H9 (cell line): ENCODE data around the gene BRSK1. TPM values are rescaled to one million over a fixed set of nuclear protein-coding genes. Genes with fewer than 3 reads are reported as not detected.

Experiments
- DNase-seq: peaks from one replicate; pipeline ENCODE4 v3.0.0-alpha.2; 2017
- H2AFZ ChIP-seq: one replicate; pipeline ENCODE4 v1.6.1; 2013; ENCODE audit warnings: mild to moderate bottlenecking, low read length, control low read depth, moderate library complexity
- H2AK5ac ChIP-seq: 2 replicates; pipeline ENCODE4 v1.6.1; 2013; ENCODE audit warnings: low read length, control low read depth, mixed read lengths; ENCODE audit not compliant: insufficient read length
- H2BK120ac ChIP-seq: one replicate; pipeline ENCODE4 v1.6.1; 2013; ENCODE audit warnings: low read depth, mild to moderate bottlenecking, low read length, control low read depth, inconsistent platforms; ENCODE audit not compliant: poor library complexity, severe bottlenecking
- H2BK12ac ChIP-seq: 2 replicates; pipeline ENCODE4 v1.6.1; 2013; ENCODE audit warnings: low read length, control low read depth, mixed read lengths, low read depth; ENCODE audit not compliant: insufficient read length
- H2BK15ac ChIP-seq: 2 replicates; pipeline ENCODE4 v1.6.1; 2013; ENCODE audit warnings: low read depth, low read length, control low read depth
- H2BK20ac ChIP-seq: one replicate; pipeline ENCODE4 v1.6.1; 2013; ENCODE audit warnings: low read depth, mild to moderate bottlenecking, low read length, control low read depth, inconsistent platforms; ENCODE audit not compliant: poor library complexity, severe bottlenecking
- H2BK5ac ChIP-seq: 2 replicates; pipeline ENCODE4 v1.6.1; 2013; ENCODE audit warnings: low read length, control low read depth, mixed read lengths; ENCODE audit not compliant: insufficient read length
- H3K14ac ChIP-seq: 2 replicates; pipeline ENCODE4 v1.6.1; 2013; ENCODE audit warnings: low read length, control low read depth; ENCODE audit not compliant: insufficient read depth
- H3K18ac ChIP-seq: 2 replicates; pipeline ENCODE4 v1.6.1; 2013; ENCODE audit warnings: low read depth, mild to moderate bottlenecking, mixed read lengths, low read length, control low read depth; ENCODE audit not compliant: insufficient read length
- H3K23ac ChIP-seq: 2 replicates; pipeline ENCODE4 v1.6.1; 2013; ENCODE audit warnings: low read length, control low read depth, mixed read lengths, low read depth; ENCODE audit not compliant: insufficient read length
- H3K23me2 ChIP-seq: 2 replicates; pipeline ENCODE4 v1.6.1; 2013; ENCODE audit warnings: low read depth, mild to moderate bottlenecking, mixed read lengths, low read length, control low read depth; ENCODE audit not compliant: insufficient read length, poor library complexity, severe bottlenecking
- H3K27ac ChIP-seq: 2 replicates; pipeline ENCODE4 v1.5.1; 2013; ENCODE audit warnings: low read length, control low read depth, mixed read lengths, low read depth; ENCODE audit not compliant: insufficient read length
- H3K27me3 ChIP-seq: 2 replicates; pipeline ENCODE4 v1.6.1; 2013; ENCODE audit warnings: low read length, control low read depth, inconsistent platforms; ENCODE audit not compliant: insufficient read depth
- H3K4ac ChIP-seq: 2 replicates; pipeline ENCODE4 v1.6.1; 2013; ENCODE audit warnings: low read depth, mild to moderate bottlenecking, control low read depth, inconsistent platforms, low read length, moderate library complexity
- H3K4me1 ChIP-seq: 2 replicates; pipeline ENCODE4 v1.6.1; 2013; ENCODE audit warnings: low read length, control low read depth, inconsistent platforms; ENCODE audit not compliant: insufficient read depth
- H3K4me2 ChIP-seq: 2 replicates; pipeline ENCODE4 v1.6.1; 2013; ENCODE audit warnings: low read length, control low read depth, mixed read lengths; ENCODE audit not compliant: insufficient read length, insufficient read depth
- H3K56ac ChIP-seq: 2 replicates; pipeline ENCODE4 v1.6.1; 2013; ENCODE audit warnings: low read depth, mild to moderate bottlenecking, mixed read lengths, low read length, control low read depth; ENCODE audit not compliant: insufficient read length
- H3K79me1 ChIP-seq: 2 replicates; pipeline ENCODE4 v1.6.1; 2013; ENCODE audit warnings: low read depth, mild to moderate bottlenecking, moderate library complexity, low read length, control low read depth, inconsistent platforms; ENCODE audit not compliant: insufficient read depth, poor library complexity, severe bottlenecking
- H3K79me2 ChIP-seq: 2 replicates; pipeline ENCODE4 v1.6.1; 2013; ENCODE audit warnings: low read length, control low read depth, inconsistent platforms; ENCODE audit not compliant: insufficient read depth
- H3K9ac ChIP-seq: 2 replicates; pipeline ENCODE4 v1.6.1; 2013; ENCODE audit warnings: low read length, control low read depth, mixed read lengths; ENCODE audit not compliant: insufficient read length; ENCODE audit errors: extremely low read depth
- H3K9me3 ChIP-seq: one replicate; pipeline ENCODE4 v1.6.1; 2013; ENCODE audit warnings: low read depth, low read length, inconsistent platforms; ENCODE audit not compliant: control insufficient read depth
- H3T11ph ChIP-seq: one replicate; pipeline ENCODE4 v1.6.1; 2013; ENCODE audit warnings: mild to moderate bottlenecking, low read length, control low read depth, inconsistent platforms
- H4K20me1 ChIP-seq: one replicate; pipeline ENCODE4 v1.6.1; 2013; ENCODE audit not compliant: control insufficient read depth, insufficient read length, insufficient read depth
- H4K5ac ChIP-seq: 2 replicates; pipeline ENCODE4 v1.6.1; 2013; ENCODE audit warnings: low read depth, mild to moderate bottlenecking, mixed read lengths, low read length, control low read depth; ENCODE audit not compliant: insufficient read length
- H4K8ac ChIP-seq: replicated peaks from 2 replicates; pipeline ENCODE4 v1.6.1; 2013; ENCODE audit warnings: low read length, control low read depth, mixed read lengths, low read depth; ENCODE audit not compliant: insufficient read length
- H4K91ac ChIP-seq: 2 replicates; pipeline ENCODE4 v1.6.1; 2013; ENCODE audit warnings: low read depth, mild to moderate bottlenecking, moderate library complexity, mixed read lengths, low read length, control low read depth; ENCODE audit not compliant: insufficient read length
- H3K27ac Mint-ChIP-seq, 3 experiments: 2 replicates in 2 of 3; 3 replicates in 1 of 3; pipeline ENCODE4 v1.8.0; 2020 to 2021; ENCODE audit warnings: mixed read lengths in 3 of 3, mild to moderate bottlenecking in 1 of 3, moderate library complexity in 1 of 3
- H3K27me3 Mint-ChIP-seq: 2 replicates; pipeline ENCODE4 v1.8.0; 2021; ENCODE audit warnings: low read depth, mild to moderate bottlenecking, moderate library complexity, mixed read lengths
- H3K36me3 Mint-ChIP-seq, 3 experiments: 2 replicates in 2 of 3; 3 replicates in 1 of 3; pipeline ENCODE4 v1.8.0; 2020 to 2021; ENCODE audit warnings: low read depth in 3 of 3, mixed read lengths in 3 of 3; ENCODE audit not compliant: insufficient read depth in 1 of 3
- H3K4me1 Mint-ChIP-seq, 2 experiments: 2 replicates each; pipeline ENCODE4 v1.8.0; 2020; ENCODE audit warnings: mixed read lengths in 2 of 2
- H3K4me3 Mint-ChIP-seq, 2 experiments: 2 replicates in 1 of 2; 3 replicates in 1 of 2; pipeline ENCODE4 v1.8.0; 2020 to 2021; ENCODE audit warnings: mild to moderate bottlenecking in 2 of 2, mixed read lengths in 2 of 2, moderate library complexity in 1 of 2
- H3K9me3 Mint-ChIP-seq, 2 experiments: 2 replicates in 1 of 2; 3 replicates in 1 of 2; pipeline ENCODE4 v1.8.0; 2020; ENCODE audit warnings: mild to moderate bottlenecking in 2 of 2, mixed read lengths in 2 of 2, moderate library complexity in 1 of 2
- CTCF ChIP-seq: fragments of 200-600 bp; sonication (generic); conservative IDR thresholded peaks from 3 replicates; pipeline ENCODE4 v1.8.0; 2021; ENCODE audit warnings: antibody characterized with exemption, mild to moderate bottlenecking
- WGBS: extraction: QIAGEN DNeasy Blood & Tissue Kit; methylation state at CpG from one replicate; pipeline ENCODE4 v1.1.7; 2013; ENCODE audit warnings: missing lambda C conversion rate, low lambda C conversion rate, mixed read lengths; ENCODE audit not compliant: insufficient read length; ENCODE audit errors: extremely low coverage; 5-methylcytosine and 5-hydroxymethylcytosine counted together
- total RNA-seq: library from RNA; stranded (reverse); gene quantifications from 2 replicates; pipeline ENCODE4 v1.2.1, GENCODE V29; 2021

Gene BRSK1
- total RNA-seq, 1 experiment from 2014 or later: 43.5 TPM

DNA sequence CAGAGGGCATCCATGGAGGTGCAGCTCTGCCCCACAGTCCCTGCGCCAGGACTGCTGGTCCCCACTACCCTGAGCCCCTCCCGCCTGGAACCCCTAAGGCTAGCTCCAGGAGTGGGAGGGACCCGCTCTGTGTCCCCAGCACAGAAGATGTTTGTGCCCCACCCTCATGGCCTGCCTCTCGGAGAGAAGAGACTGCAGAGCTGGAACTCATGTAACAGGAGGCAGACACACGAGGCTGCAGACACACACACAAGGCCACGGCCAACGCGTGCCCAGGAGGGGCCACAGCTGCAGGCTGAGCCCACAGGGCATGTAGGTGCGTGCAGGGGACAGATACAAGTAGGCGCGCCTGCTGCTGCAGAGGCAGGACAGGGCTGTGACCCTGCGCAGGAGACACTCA, 44.8 kb upstream of the BRSK1 start:
- Histone ChIP-seq H3K56ac (no peak overlapping the region), H4K20me1 (no peaks in the 10 kb centered on the region), H4K8ac (no peak overlapping the region), H3K27ac (no peak overlapping the region), H2AK5ac (no peak overlapping the region), H2AFZ (no peak overlapping the region), H3K23me2 (no peaks in the 10 kb centered on the region), H3T11ph (no peak overlapping the region), H2BK5ac (no peak overlapping the region), H2BK120ac (no peak overlapping the region), H3K4me1 (no peaks in the 10 kb centered on the region), H3K4me2 (no peak overlapping the region), H4K5ac (no peak overlapping the region), H3K4ac (no peak overlapping the region), H3K14ac (no peak overlapping the region), H2BK12ac (no peak overlapping the region), H3K79me2 (no peaks in the 10 kb centered on the region), H3K9ac (no peak overlapping the region), H3K23ac (no peak overlapping the region), H3K9me3 (no peaks in the 10 kb centered on the region), H3K79me1 (no peaks in the 10 kb centered on the region), H4K91ac (no peak overlapping the region), H3K27me3 (no peaks in the 10 kb centered on the region), H3K18ac (no peak overlapping the region), H2BK20ac (no peak overlapping the region), H2BK15ac (no peak overlapping the region)
- Mint-ChIP-seq H3K36me3 (peaks cover 33 to 80% (median 76%) of the 10 kb centered on the region in 3 experiments; a peak in 6 of 7 replicates), H3K4me1 (no peaks in the 10 kb centered on the region), H3K4me3 (no peak overlapping the region), H3K9me3 (no peaks in the 10 kb centered on the region), H3K27me3 (no peaks in the 10 kb centered on the region), H3K27ac (no peak overlapping the region)
- TF ChIP-seq CTCF: no peak
- WGBS: no CpG with 5 or more reads among the region's 12 CpGs
- no peak for DNase-seq
